PC-9 (cell line): ENCODE results near the gene IRF8. TPM values are rescaled to one million over a fixed set of nuclear protein-coding genes. Genes with fewer than 3 reads are reported as not detected.

Source experiments
- BruUV-seq: library from RNA; stranded (reverse); fragments of 400-500 nt; replicated peaks from 2 replicates; lab custom pipeline; 2021; lab: Mats Ljungman, UMichigan
- CTCF ChIA-PET: fragments of 300-600 bp; sonication (Branson Sonifier 250); formaldehyde crosslinking; loops from one replicate; lab custom pipeline; 2022; ENCODE audit warnings: antibody characterized with exemption; lab: Charles Lee
- POLR2A ChIA-PET: fragments of 300-600 bp; sonication (Branson Sonifier 250); formaldehyde crosslinking; loops from one replicate; lab custom pipeline; 2022; ENCODE audit warnings: antibody characterized with exemption; ENCODE audit not compliant: unreplicated experiment; lab: Charles Lee
- DNase-seq, 2 experiments: peaks; one replicate each; pipeline versions ENCODE4 v3.0.0 to v3.0.0-alpha.2; 2015 to 2022; ENCODE audit warnings: mixed read lengths in 1 of 2
- H2AFZ ChIP-seq: fragments of 200-600 bp; sonication (generic); 2 replicates; pipeline ENCODE4 v1.8.1; 2017; ENCODE audit warnings: antibody characterized with exemption
- H3F3A ChIP-seq: fragments of 200-600 bp; sonication (generic); 2 replicates; pipeline ENCODE4 v1.8.1; 2017; ENCODE audit warnings: antibody characterized with exemption, mild to moderate bottlenecking, low read depth; ENCODE audit not compliant: insufficient read depth
- H3K27ac ChIP-seq: fragments of 200-600 bp; sonication (generic); 2 replicates; pipeline ENCODE4 v1.6.1; 2016; ENCODE audit warnings: mixed run types
- H3K27me3 ChIP-seq: fragments of 200-600 bp; sonication (generic); 2 replicates; pipeline ENCODE4 v1.6.1; 2016; ENCODE audit warnings: low read depth, mixed run types; ENCODE audit not compliant: insufficient read depth
- H3K36me3 ChIP-seq: fragments of 200-600 bp; sonication (generic); 2 replicates; pipeline ENCODE4 v1.6.1; 2016; ENCODE audit warnings: low read depth, mixed run types
- H3K4me1 ChIP-seq: fragments of 200-600 bp; sonication (generic); replicated peaks from 2 replicates; pipeline ENCODE4 v1.6.1; 2016; ENCODE audit warnings: mixed run types; ENCODE audit not compliant: insufficient read depth
- H3K4me2 ChIP-seq: fragments of 200-600 bp; sonication (generic); 2 replicates; pipeline ENCODE4 v1.6.1; 2017; ENCODE audit warnings: mixed run types
- H3K4me3 ChIP-seq: fragments of 200-600 bp; sonication (generic); 2 replicates; pipeline ENCODE4 v1.6.1; 2016; ENCODE audit warnings: mixed run types
- H3K79me2 ChIP-seq: fragments of 200-600 bp; sonication (generic); 2 replicates; pipeline ENCODE4 v1.6.1; 2017; ENCODE audit warnings: low read depth, mixed run types
- H3K9me2 ChIP-seq: fragments of 200-600 bp; sonication (generic); 2 replicates; pipeline ENCODE4 v1.8.1; 2017; ENCODE audit warnings: mild to moderate bottlenecking; ENCODE audit not compliant: insufficient read depth
- H3K9me3 ChIP-seq: fragments of 200-600 bp; sonication (generic); 2 replicates; pipeline ENCODE4 v1.8.1; 2016; ENCODE audit warnings: low read depth; ENCODE audit not compliant: insufficient read depth
- H4K20me1 ChIP-seq: fragments of 200-600 bp; sonication (generic); 2 replicates; pipeline ENCODE4 v1.8.1; 2017; ENCODE audit not compliant: insufficient read depth
- EZH2 ChIP-seq: fragments of 200-600 bp; sonication (generic); IDR thresholded peaks from 2 replicates; pipeline ENCODE4 v1.8.0; 2017; ENCODE audit warnings: antibody characterized with exemption, low read depth
- intact Hi-C: fragments of 100-400 bp; cut with micrococcal nuclease; formaldehyde crosslinking; loops from one replicate; pipeline ENCODE4 v1.10.0; 2022; ENCODE audit not compliant: unreplicated experiment
- total RNA-seq: library from RNA; stranded (reverse); gene quantifications from 2 replicates; pipeline ENCODE4 v1.2.3, GENCODE V29; 2021
- TF ChIP-seq, protein P1 (sequence below): fragments of 200-600 bp; sonication (generic); conservative IDR thresholded peaks from 2 replicates; pipeline ENCODE4 v1.6.1; 2017; ENCODE audit warnings: mixed run types, antibody characterized with exemption, mild to moderate bottlenecking, moderate library complexity

Gene IRF8
- total RNA-seq, 1 experiment from 2014 or later = not detected

DNA sequence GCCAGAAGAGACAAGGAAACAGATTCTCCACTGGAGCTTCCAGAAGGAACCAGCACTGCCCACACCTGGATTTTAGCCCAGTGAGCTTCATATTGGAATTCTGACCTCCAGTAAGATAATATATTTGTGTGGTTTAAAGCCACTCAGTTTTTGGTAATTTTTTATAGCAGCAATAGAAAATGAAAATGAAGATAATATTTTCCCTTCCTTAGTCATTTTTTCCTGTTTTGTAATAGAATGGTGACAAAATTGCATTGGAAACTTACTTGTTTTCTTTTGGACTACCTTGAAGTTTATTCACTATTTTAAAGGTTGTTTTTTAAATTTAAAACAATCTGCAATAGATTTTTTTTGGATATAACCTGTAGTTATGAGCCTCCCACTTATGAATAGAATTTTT, 29.8 kb upstream of the IRF8 start:
- BruUV-seq = no TSS peak
- H3K79me2 ChIP-seq = no peaks in the 10 kb centered on the region
- ChIA-PET CTCF (no interaction called here), POLR2A (no interaction called here)
- H3K27ac ChIP-seq = no peak overlapping the region
- no peaks in the 10 kb centered on the region for H3K4me1 ChIP-seq
- peaks cover 92% of the 10 kb centered on the region for H3K27me3 ChIP-seq
- intact Hi-C loops = no loop called here
- no peaks in the 10 kb centered on the region for H3F3A ChIP-seq
- no peaks in the 10 kb centered on the region; the same call in 1 of the 2 replicates for H3K9me3 ChIP-seq
- H3K36me3 ChIP-seq = no peaks in the 10 kb centered on the region
- no peak overlapping the region for H2AFZ ChIP-seq
- H3K9me2 ChIP-seq = no peaks in the 10 kb centered on the region
- TF ChIP-seq, protein P1, sequence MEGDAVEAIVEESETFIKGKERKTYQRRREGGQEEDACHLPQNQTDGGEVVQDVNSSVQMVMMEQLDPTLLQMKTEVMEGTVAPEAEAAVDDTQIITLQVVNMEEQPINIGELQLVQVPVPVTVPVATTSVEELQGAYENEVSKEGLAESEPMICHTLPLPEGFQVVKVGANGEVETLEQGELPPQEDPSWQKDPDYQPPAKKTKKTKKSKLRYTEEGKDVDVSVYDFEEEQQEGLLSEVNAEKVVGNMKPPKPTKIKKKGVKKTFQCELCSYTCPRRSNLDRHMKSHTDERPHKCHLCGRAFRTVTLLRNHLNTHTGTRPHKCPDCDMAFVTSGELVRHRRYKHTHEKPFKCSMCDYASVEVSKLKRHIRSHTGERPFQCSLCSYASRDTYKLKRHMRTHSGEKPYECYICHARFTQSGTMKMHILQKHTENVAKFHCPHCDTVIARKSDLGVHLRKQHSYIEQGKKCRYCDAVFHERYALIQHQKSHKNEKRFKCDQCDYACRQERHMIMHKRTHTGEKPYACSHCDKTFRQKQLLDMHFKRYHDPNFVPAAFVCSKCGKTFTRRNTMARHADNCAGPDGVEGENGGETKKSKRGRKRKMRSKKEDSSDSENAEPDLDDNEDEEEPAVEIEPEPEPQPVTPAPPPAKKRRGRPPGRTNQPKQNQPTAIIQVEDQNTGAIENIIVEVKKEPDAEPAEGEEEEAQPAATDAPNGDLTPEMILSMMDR = no peak
- TF ChIP-seq EZH2 = no peak
- no peaks in the 10 kb centered on the region for H4K20me1 ChIP-seq
- no peak overlapping the region for H3K4me3 ChIP-seq
- DNase-seq = no peak
- H3K4me2 ChIP-seq = no peak overlapping the region

DNA sequence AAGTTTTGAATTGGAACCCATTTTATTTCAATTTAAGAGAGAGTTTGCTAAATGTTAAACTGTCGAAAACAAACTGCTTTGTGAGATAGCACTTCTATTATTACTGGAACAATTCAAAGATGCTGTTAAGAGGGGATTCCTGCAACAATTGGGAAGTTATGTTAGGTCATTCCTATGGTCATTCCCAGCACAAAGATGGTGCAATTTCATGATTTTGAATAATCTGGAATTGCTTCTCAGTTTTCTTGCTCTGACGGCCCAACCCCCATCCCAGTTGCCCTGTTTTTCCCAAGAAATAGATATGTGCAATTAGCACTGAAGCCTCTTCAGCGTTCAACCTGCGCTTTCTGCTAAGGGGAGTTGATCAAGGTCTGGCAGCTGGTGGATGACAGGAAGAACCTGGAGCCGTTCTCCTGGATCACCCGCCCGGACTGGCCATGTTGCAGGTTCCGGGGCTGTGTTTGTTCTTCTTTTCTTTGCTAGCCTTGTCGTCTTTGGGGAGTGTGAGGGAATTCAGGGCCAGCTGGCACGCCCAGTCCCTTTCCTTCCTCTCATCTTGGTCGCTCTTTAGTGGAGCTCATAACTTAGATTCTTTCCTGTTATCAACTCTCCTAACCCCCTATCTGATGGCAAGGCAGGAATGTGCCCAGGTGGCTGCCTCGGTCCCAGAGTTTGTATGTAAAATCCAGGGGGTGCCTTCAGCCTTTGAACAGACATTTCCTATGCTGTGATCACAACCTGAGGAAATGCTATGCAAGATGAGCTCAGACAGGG, 29.0 kb upstream of the IRF8 start:
- no TSS peak for BruUV-seq
- CTCF ChIA-PET = no interaction called here
- intact Hi-C loops = no loop called here

DNA sequence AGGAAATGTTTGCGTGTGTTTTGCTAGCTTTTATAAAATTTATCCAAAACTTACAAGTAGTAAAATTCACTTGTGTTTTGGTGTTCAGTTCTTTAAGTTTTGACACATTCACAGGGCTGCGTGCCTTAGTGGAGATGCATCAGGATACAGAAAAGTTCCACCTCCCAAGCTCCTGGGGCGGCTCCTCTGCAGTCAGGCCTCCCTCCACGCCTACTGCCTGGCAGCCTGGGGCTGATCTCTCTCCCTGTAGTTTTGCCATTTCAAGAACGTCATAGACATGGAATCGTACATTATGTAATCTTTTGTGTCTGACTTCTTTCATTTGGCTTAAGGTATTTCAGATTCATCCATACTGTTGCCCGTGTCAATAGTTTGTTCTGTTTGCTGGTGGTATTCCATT, 27.2 kb upstream of the IRF8 start:
- H3K36me3 ChIP-seq = no peaks in the 10 kb centered on the region
- H4K20me1 ChIP-seq = no peaks in the 10 kb centered on the region
- TF ChIP-seq, protein P1 = no peak
- no peak for TF ChIP-seq EZH2
- H3F3A ChIP-seq = no peaks in the 10 kb centered on the region
- no peak overlapping the region for H3K27ac ChIP-seq
- no peaks in the 10 kb centered on the region for H3K9me2 ChIP-seq
- DNase-seq = no peak
- CTCF ChIA-PET = no interaction called here
- H3K9me3 ChIP-seq = no peaks in the 10 kb centered on the region
- no peak overlapping the region for H3K4me3 ChIP-seq
- no peak overlapping the region for H3K4me2 ChIP-seq
- POLR2A ChIA-PET = no interaction called here
- no peak overlapping the region for H2AFZ ChIP-seq
- no peaks in the 10 kb centered on the region for H3K79me2 ChIP-seq
- H3K27me3 ChIP-seq = peaks cover 80% of the 10 kb centered on the region
- BruUV-seq = no TSS peak
- intact Hi-C loops = no loop called here
- no peaks in the 10 kb centered on the region for H3K4me1 ChIP-seq

More for the DNA sequence above, 29.0 kb upstream of the IRF8 start:
- Histone ChIP-seq H3K9me2 (no peaks in the 10 kb centered on the region), H2AFZ (no peak overlapping the region), H3K9me3 (no peaks in the 10 kb centered on the region), H3K27me3 (peaks cover 92% of the 10 kb centered on the region), H3K4me1 (no peaks in the 10 kb centered on the region), H3F3A (no peaks in the 10 kb centered on the region), H3K4me3 (no peak overlapping the region), H4K20me1 (no peaks in the 10 kb centered on the region), H3K36me3 (no peaks in the 10 kb centered on the region), H3K79me2 (no peaks in the 10 kb centered on the region), H3K27ac (no peak overlapping the region), H3K4me2 (no peak overlapping the region)
- POLR2A ChIA-PET = no interaction called here
- no peak for DNase-seq
- TF ChIP-seq, protein P1 = no peak
- no peak for TF ChIP-seq EZH2
